Activated T-helper 1 cell treated with anti-CD3 and anti-CD28 coated beads, Interleukin-12 subunit alpha, Interleukin-12 subunit beta, Interleukin-2, Interleukin-4 antibody, amounts not matched to agents 30 ng/mL and 10 ng/mL and 1 ng/mL, durations not matched to agents 14 hours and 24 hours and 36 hours (primary cell): Measurements from ENCODE around the gene PRR7. TPM values are rescaled to one million over a fixed set of nuclear protein-coding genes. Genes with fewer than 3 reads are reported as not detected.

Experiments used
- DNase-seq: peaks from one replicate; pipeline ENCODE4 v3.0.0; 2021; ENCODE audit warnings: low spot score
- H3K27ac Mint-ChIP-seq: one replicate; pipeline ENCODE4 v1.8.0; 2021; ENCODE audit warnings: mild to moderate bottlenecking, mixed read lengths
- H3K27me3 Mint-ChIP-seq: one replicate; pipeline ENCODE4 v1.8.0; 2022; ENCODE audit warnings: mild to moderate bottlenecking, moderate library complexity, mixed read lengths; ENCODE audit not compliant: insufficient read depth
- H3K36me3 Mint-ChIP-seq: one replicate; pipeline ENCODE4 v1.8.0; 2021; ENCODE audit warnings: low read depth, mixed read lengths
- H3K4me1 Mint-ChIP-seq: one replicate; pipeline ENCODE4 v1.8.0; 2021; ENCODE audit warnings: low read depth, mixed read lengths
- H3K4me3 Mint-ChIP-seq: one replicate; pipeline ENCODE4 v1.8.0; 2021; ENCODE audit warnings: mild to moderate bottlenecking, moderate library complexity, mixed read lengths
- H3K9me3 Mint-ChIP-seq: one replicate; pipeline ENCODE4 v1.8.0; 2021; ENCODE audit warnings: mixed read lengths
- intact Hi-C: fragments of 100-400 bp; cut with micrococcal nuclease; formaldehyde crosslinking; loops from one replicate; pipeline ENCODE4 v1.15.1; 2024
- total RNA-seq: library from RNA; stranded (reverse); gene quantifications from 2 replicates; pipeline ENCODE4 v1.2.3, GENCODE V29; 2022

Gene PRR7
- total RNA-seq, 1 donor from 2014 or later: 10.3 TPM

DNA sequence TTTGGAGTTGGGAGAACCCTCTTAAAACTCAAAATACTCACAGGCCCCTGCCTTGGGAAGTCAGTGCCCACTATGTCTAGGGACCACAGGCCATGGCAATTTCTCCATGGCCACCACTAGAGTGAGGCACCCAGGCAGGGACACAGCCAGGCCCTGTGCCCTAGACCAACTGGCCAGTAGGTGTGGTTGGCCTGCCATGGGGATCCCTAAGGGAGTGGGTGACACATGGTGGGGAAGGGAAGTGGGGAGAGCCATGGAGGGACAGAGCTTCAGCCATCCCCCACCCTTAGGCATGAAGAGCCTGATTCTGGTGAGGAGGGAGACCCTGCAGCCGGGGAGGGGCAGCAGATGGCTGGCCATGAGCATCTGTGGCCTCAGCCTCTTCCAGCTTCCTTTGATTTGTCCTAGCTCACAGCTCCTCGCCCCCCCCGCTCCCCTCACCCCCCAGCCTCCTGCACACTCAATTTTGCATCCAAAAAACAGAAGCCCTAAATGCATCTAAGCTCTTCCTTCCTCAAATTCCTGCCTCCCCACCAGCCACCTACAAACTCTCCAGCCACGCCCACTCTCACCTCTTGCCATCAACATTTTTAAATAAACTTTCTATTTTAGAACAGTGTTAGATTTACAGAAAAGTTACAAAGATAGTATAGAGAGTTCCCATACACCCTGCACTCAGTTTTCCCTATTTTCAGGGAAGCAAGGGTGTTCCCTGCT, 28.4 kb downstream of the PRR7 start:
- peaks cover 52% of the 10 kb centered on the region for H3K4me1 Mint-ChIP-seq

DNA sequence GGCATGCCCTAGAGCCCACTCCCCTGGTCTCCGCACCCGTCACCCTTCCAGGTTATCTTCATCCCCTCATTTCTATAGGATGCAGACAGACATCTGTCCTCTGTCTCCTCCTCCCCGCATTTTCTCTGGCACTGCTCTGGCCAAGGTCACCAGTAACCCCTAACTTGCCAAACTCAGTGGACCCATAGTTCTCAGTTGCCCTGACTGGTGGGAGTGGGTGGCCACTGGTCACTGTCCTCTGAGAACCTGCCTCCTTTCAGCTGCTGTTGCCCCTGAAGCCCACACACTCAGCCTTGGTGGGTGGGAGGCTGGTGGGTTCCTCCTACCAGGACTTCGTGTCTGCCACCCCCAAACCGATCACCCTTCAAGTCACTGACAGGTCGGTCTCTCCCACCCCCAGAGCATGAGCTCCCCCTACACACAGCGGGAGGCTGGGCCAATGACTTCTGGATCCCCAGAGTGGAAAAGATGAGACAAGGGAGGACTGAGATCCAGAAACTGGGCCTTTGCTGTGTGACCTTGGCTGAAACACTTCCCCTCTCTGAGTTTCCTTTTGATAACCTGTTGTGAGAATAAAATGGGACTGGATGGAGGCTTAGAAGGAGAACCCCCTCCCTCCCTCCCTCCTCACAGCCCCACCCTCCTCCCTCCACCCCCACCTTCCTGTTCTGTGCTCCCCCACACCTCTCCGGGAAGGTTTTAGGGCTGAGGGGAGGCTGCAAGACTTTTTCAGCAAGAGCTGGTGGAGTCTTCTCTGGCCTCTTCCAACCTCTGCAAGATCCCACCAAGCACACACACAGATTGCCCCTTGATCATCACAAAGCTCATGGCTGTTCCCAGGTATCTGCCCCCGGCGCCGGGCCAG, 29.2 kb downstream of the PRR7 start:
- intact Hi-C loops: loop anchor here (1.0 kb wide), 1 partner anchor 19 kb away; no protein-coding TSS in a partner anchor

More for the DNA sequence above, 28.4 kb downstream of the PRR7 start:
- peak overlapping the region; percentile 86 for H3K4me3 Mint-ChIP-seq
- H3K9me3 Mint-ChIP-seq: no peaks in the 10 kb centered on the region
- no peak overlapping the region for H3K27ac Mint-ChIP-seq
- intact Hi-C loops: no loop called here
- no peak for DNase-seq
- peaks cover 6% of the 10 kb centered on the region for H3K36me3 Mint-ChIP-seq
- peaks cover 16% of the 10 kb centered on the region for H3K27me3 Mint-ChIP-seq

DNA sequence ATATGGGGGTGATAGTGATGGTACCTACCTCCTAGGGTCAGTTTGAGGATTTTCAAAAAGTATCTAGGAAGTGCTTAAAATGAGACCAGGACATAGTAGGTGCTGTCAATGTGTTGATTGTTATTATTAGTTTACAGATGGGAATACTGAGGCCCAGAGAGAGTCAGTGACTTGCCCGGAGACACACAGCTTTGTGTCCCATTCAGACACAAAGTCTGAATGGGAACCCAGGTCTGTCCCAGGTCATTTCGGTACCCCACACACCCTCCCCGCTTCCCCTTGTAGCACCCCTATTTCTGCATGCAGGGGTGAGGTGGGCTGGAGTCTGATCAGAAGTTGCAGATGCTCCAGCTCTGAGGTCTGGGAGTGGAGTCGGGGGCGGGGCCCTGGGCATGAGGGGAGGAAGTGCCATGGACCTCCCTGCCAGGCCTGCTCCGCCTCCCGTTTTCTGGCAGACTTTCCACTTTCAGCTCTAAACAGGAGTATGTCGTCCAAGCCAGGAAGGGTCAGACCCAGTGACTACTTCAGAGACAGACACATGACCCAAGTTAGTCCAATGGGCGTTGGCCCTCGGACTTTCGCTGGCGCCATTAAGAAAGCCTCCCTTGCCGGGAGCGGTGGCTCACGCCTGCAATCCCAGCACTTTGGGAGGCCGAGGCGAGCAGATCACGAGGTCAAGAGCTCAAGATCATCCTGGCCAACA, 30.1 kb downstream of the PRR7 start:
- intact Hi-C loops: loop anchor here (1.0 kb wide), 1 partner anchor 20 kb away; no protein-coding TSS in a partner anchor
- no peak overlapping the region for H3K27ac Mint-ChIP-seq

More for the DNA sequence above, 29.2 kb downstream of the PRR7 start:
- H3K9me3 Mint-ChIP-seq: no peaks in the 10 kb centered on the region
- H3K27ac Mint-ChIP-seq: no peak overlapping the region
- no peak for DNase-seq
- peaks cover 54% of the 10 kb centered on the region for H3K4me1 Mint-ChIP-seq
- H3K36me3 Mint-ChIP-seq: peaks cover 6% of the 10 kb centered on the region
- H3K4me3 Mint-ChIP-seq: peak overlapping the region; percentile 20
- H3K27me3 Mint-ChIP-seq: peaks cover 14% of the 10 kb centered on the region

DNA sequence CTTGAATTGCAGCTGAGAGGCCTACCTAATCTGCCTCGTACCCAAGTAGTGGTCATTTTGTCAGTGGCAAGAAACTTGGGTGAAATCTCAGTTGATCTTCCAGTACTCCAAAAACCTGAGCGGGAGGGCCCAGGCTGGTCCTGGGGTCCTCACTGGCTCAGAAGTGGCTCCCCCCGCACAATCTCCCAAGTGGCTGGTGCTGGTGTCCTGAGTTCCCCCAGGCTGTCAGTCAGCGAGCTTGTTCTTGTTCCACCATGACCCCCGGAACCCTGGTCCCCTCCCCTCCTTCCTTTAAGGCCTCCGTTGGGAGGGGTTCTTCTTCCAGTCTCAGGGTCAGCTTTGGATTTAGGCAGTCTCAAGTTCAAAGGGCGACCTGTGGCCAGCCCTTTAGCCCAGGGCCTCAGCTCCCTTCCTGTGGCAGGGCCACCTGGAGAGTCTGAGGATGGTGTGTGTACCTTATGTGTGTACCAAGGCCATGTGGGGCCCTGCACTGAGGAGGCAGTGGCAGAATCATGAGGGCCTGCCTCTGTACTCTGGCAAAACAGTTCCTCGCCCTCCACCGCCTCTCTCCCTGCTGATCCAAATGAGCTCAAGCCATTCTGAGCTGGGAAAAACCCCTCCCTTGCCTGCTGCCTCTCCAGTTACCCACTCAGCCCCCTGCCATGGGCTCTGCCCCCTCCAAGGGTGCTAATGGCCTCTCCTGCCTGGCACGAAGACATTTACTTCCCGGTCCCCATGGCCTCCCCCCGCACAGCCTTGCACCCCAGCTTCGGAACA, 31.3 kb downstream of the PRR7 start:
- peaks cover 6% of the 10 kb centered on the region for H3K36me3 Mint-ChIP-seq
- no peak overlapping the region for H3K27ac Mint-ChIP-seq
- no peak overlapping the region for H3K4me3 Mint-ChIP-seq
- intact Hi-C loops: loop anchor here (2.0 kb wide), 1 partner anchor 19 kb away; the partner anchor contains the start of gene PDLIM7
- DNase-seq: no peak
- H3K9me3 Mint-ChIP-seq: no peaks in the 10 kb centered on the region
- H3K27me3 Mint-ChIP-seq: peaks cover 12% of the 10 kb centered on the region
- peaks cover 50% of the 10 kb centered on the region for H3K4me1 Mint-ChIP-seq

More for the DNA sequence above, 30.1 kb downstream of the PRR7 start:
- H3K27me3 Mint-ChIP-seq: peaks cover 14% of the 10 kb centered on the region
- H3K36me3 Mint-ChIP-seq: peaks cover 6% of the 10 kb centered on the region
- peaks cover 50% of the 10 kb centered on the region for H3K4me1 Mint-ChIP-seq
- no peak overlapping the region for H3K4me3 Mint-ChIP-seq
- no peak for DNase-seq
- no peaks in the 10 kb centered on the region for H3K9me3 Mint-ChIP-seq

DNA sequence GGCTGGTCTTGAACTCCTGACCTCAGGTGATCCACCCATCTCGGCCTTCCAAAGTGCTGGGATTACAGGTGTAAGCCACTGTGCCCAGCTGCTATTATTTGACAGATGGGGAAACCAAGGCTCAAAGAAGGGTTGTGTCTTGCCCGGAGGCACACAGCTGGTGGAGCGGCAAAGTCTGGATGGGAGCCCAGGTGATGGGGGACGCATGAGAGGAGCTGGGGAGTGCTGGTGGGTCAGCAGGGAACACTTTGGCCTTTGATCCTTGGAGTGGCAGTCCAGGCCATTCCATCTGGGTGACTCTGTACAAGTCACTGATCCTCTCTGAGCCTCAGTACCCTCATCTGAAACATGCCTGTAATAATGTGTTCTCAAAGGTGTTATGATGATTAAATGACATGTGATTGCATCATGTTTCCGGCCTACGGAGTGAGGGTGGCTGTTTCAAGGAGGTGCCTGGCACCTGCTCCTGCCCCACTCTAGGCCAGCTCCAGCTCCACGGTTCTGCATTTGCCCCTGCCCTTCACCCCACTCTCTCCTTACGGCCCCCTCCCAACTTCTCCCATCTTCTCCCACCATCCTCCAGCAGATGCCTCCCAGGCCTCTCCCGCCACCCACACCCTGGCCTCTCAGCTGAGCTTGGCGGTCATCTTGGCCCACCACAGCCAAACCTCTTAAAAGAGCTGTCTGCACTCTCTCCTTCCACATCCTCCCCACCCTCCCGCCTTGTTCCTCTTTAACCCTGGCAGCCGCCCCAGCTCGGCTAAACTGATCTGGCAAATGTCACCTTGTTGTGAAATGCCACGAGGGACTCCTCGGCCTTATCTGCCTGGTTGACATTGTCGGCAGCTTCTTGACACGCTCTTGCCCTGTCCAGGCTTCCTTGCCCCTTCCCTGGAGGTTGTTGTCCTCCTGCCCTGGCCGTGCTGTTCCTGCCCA, 32.4 kb downstream of the PRR7 start:
- Mint-ChIP-seq H3K4me3 (no peak overlapping the region), H3K27me3 (peaks cover 10% of the 10 kb centered on the region), H3K27ac (peak overlapping the region; percentile 96), H3K36me3 (peaks cover 4% of the 10 kb centered on the region), H3K9me3 (no peaks in the 10 kb centered on the region), H3K4me1 (peaks cover 47% of the 10 kb centered on the region)
- no peak for DNase-seq
- intact Hi-C loops: loop anchor here (2.0 kb wide), 1 partner anchor 18 kb away; the partner anchor contains the start of gene PDLIM7

DNA sequence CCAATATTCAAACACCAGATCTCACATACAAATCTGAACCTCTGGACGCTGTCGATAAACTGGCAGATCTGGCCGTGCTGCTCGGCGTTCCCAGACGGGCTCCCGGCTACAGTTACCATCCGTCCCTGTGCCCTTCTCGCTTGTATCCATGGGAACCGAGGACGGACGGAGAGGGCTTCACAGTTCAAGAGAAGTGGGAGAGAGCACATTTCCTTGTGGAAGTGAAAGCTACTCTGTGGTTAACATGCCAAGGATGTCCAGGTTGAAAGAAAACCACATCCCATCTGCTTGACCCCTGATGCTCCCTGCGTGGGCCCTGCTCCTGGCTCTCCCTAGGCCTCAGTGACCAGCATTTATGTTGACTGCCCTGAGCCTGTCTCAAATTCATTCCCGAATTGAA, 33.2 kb downstream of the PRR7 start:
- peaks cover 4% of the 10 kb centered on the region for H3K36me3 Mint-ChIP-seq
- H3K9me3 Mint-ChIP-seq: no peaks in the 10 kb centered on the region
- peak overlapping the region; percentile 96 for H3K27ac Mint-ChIP-seq
- H3K4me1 Mint-ChIP-seq: peaks cover 39% of the 10 kb centered on the region
- peaks cover 2% of the 10 kb centered on the region for H3K27me3 Mint-ChIP-seq
- no peak overlapping the region for H3K4me3 Mint-ChIP-seq
- intact Hi-C loops: loop anchor here (2.0 kb wide), 1 partner anchor 17 kb away; the partner anchor contains the start of gene PDLIM7
- DNase-seq: no peak

DNA sequence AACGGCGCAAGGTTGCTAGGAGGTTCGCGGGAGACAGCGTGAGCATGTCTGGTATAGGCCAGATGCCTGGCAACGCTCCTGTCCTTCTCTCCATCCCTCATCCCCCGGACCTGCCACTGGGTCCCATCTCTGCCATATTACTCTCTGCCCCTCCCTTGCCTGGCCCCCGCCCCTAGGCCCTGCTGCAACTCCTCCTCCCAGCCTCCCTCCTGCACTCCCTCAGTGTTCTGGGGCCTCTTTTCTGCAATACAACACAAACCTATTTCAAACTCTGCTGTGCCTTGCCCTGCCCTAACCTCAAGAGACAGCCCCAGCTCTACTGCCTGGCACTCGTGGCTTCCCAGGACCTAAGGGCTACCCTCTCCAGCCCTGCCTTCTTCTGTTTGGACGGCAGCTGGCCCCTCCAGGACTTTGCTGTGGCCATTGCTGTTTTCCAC, 35.8 kb downstream of the PRR7 start:
- Mint-ChIP-seq H3K9me3 (no peaks in the 10 kb centered on the region), H3K27me3 (no peaks in the 10 kb centered on the region), H3K4me3 (no peak overlapping the region), H3K27ac (no peak overlapping the region), H3K4me1 (peaks cover 25% of the 10 kb centered on the region), H3K36me3 (peaks cover 8% of the 10 kb centered on the region)
- intact Hi-C loops: no loop called here
- DNase-seq: no peak

DNA sequence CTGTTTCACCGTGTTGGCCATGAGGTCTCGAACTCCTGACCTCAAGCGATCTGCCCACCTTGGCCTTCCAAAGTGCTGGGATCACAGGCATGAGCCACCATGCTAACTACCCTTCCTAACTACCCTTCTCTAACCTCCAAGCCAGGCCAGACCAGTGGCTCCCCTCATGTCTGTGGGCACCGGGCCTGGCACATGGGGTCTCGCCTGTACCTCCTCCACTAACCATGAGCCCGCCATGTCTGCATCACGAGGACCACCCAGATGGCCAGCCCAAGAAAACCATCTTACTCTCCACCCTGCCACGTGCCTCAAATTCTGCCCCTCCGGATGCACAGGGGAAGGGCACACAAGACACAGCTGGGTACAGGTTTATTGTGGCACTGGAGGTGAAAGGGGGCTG, 36.4 kb downstream of the PRR7 start:
- Mint-ChIP-seq H3K27me3 (no peaks in the 10 kb centered on the region), H3K4me1 (peaks cover 20% of the 10 kb centered on the region), H3K9me3 (no peaks in the 10 kb centered on the region), H3K27ac (no peak overlapping the region), H3K36me3 (peaks cover 10% of the 10 kb centered on the region), H3K4me3 (no peak overlapping the region)
- no peak for DNase-seq
- intact Hi-C loops: no loop called here

DNA sequence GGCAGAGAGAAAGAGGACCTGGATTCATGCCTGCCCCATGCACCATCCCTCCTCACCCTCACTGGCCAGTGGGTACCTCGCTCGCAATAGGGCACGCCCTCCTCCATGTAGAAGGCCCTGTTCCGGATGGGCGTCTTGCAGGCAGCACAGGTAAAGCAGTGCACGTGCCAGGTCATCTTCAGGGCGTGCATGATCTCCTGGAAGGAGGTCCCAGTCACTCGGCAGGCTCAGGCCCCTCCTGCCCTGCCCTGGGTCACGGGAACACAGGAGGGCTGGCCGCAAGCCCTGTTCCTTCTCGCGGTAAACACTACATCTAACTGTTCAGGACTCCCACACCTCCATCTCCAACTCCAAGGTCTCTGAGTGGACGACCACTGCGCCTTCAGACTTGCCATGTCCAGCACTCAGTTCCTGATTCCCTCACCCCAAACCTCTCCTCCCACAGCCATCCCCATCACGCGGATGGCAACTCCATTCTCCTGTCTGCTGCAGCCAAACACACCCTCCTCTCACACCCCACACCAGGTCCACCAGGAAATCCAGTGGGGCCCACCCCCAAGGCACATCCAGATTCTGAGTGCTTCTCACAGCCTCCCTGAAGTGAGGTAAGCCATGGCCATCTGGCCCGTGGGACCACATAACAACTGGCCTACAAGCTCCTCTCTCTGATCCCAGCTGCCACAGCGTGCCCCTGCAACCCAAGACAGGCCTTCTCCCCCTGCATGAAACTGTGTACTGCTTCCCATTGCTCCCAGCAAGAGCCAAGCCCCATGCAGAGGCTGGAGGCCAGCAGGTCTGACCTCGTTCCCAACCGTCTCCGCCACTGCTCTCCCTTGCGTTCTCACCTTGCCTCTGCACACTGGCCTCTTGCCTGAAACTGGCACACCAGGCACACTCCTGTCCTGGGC, 37.6 kb downstream of the PRR7 start:
- peaks cover 9% of the 10 kb centered on the region for H3K36me3 Mint-ChIP-seq
- intact Hi-C loops: no loop called here
- no peak for DNase-seq
- H3K4me1 Mint-ChIP-seq: peaks cover 9% of the 10 kb centered on the region
- H3K9me3 Mint-ChIP-seq: no peaks in the 10 kb centered on the region
- H3K4me3 Mint-ChIP-seq: no peak overlapping the region
- H3K27me3 Mint-ChIP-seq: no peaks in the 10 kb centered on the region
- H3K27ac Mint-ChIP-seq: no peak overlapping the region

DNA sequence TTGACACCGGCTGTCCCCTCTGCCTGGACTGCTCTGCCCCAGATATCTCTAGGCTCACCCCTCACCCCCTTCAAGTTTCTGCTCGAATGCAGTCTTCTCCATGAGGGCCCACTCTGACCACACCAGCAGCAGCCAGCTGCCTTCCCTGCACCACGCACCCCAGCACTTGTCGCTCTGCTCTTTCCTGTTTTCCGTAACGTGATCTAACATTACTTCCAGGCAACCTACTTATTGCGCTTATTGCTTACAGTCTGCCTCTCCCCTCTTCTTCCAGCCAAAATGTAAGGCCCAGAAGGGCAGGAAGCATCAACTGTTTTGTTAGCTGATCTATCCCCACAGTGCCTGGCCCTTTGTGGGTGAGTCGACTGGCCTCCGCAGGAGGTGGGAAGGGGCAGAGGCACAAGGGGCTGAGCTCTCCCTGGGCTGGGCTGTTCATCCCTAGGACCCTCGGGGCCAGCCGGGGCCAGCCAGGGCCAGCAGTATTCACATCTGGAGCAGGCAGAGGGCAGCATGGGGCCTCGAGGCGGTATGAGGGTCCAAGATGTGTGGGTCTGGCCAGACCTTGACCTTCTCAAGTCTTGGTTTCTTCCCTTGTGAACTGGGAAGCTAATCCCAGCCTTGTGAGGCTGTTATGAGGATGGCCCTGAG, 38.4 kb downstream of the PRR7 start:
- intact Hi-C loops: no loop called here
- Mint-ChIP-seq H3K27me3 (no peaks in the 10 kb centered on the region), H3K27ac (no peak overlapping the region)

More for the DNA sequence above, 38.4 kb downstream of the PRR7 start:
- DNase-seq: no peak
- Mint-ChIP-seq H3K4me1 (peaks cover 1% of the 10 kb centered on the region), H3K9me3 (no peaks in the 10 kb centered on the region), H3K4me3 (no peak overlapping the region), H3K36me3 (peaks cover 11% of the 10 kb centered on the region)
